DLD1 (cell line): ENCODE data around the gene FOXRED1.
"Not testable (repeated sequence)": the region's sequence is repeated elsewhere in the genome, so short reads cannot be mapped to it uniquely, and the experiment has no call there.

Experiments used
- in situ Hi-C: cut with HindIII; loops from 2 replicates; pipeline ENCODE4 v1.10.0; 2017; ENCODE audit warnings: low sequenced_read_pairs

Gene FOXRED1

GRCh38 chr11:126267650-126268049 lies 1.3 kb upstream of the FOXRED1 start:
- in situ Hi-C loops, result no loop called here

GRCh38 chr11:126268361-126268707 lies 620 bp upstream of the FOXRED1 start:
- in situ Hi-C loops, result no loop called here

GRCh38 chr11:126277322-126277721 lies 8.4 kb downstream of the FOXRED1 start:
- in situ Hi-C loops, result no loop called here

DNA sequence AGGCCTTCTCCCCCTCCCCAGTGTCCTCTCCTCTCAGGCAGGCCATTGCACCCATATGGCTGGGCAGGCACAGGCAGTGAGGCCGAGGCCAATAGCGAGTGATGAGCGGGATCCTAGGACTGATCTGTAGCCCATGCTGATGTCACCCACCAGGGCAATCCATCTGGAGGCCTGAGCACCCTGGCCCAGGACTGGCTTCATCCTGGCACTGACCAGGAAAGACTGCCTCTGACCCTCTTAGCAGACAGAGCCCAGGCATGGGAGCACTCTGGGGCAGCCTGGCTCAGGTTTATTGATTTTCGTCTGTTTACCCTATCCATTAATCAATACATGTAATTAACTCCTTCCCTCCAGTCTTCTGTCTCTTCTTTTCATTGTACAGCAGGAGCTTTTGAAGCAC lies 8.8 kb downstream of the FOXRED1 start:
- in situ Hi-C loops, result no loop called here

DNA sequence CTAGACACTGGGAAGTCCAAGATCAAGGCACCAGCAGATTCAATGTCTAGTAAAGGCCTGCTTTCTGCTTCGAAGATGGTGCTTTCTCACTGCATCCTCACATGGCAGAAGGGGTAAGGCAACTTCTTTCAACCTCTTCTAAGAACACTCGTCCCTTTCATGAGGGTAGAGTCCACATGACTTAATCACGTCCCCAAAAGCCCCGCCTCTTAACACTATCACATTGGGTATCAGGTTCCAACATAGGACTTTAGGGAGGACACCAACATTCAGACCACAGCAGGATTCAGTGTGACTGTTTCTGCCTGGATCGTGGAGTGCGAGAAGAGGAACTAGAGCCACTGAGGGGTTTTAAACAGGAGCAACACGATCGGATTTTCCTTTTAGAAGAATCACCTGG lies 10.2 kb downstream of the FOXRED1 start:
- in situ Hi-C loops, result no loop called here

GRCh38 chr11:126280595-126280994 lies 11.6 kb downstream of the FOXRED1 start:
- in situ Hi-C loops, result no loop called here

GRCh38 chr11:126281245-126281644 lies 12.3 kb downstream of the FOXRED1 start:
- in situ Hi-C loops, result no loop called here

DNA sequence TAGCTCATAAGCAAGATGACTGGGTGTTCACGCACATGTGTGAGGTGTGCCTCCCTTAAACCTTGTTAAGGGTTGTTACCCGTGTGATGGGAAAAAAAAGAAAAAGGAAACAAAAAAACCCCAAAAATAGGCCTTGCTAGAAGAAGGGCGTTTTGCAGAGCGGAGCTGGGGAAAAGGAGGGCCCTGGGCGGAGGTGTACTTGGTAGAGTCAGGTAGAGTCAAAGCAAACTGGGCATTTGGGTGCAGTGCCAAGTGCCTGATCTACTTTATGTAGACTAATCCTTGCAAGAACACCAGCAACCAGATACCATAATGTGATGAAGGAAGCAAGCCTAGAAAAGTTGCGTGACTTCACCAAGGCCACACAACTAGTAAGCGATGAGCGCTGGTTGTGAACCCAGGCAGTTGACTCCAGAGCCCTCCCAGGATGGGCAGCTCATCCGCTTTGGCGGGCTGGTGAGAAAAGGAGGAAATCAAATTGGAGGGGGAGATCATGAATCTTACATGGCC lies 12.8 kb downstream of the FOXRED1 start:
- in situ Hi-C loops, result no loop called here

- in situ Hi-C loops, result no loop called here
These were observed 13.4 kb downstream of the FOXRED1 start for GRCh38 chr11:126282361-126282735.

DNA sequence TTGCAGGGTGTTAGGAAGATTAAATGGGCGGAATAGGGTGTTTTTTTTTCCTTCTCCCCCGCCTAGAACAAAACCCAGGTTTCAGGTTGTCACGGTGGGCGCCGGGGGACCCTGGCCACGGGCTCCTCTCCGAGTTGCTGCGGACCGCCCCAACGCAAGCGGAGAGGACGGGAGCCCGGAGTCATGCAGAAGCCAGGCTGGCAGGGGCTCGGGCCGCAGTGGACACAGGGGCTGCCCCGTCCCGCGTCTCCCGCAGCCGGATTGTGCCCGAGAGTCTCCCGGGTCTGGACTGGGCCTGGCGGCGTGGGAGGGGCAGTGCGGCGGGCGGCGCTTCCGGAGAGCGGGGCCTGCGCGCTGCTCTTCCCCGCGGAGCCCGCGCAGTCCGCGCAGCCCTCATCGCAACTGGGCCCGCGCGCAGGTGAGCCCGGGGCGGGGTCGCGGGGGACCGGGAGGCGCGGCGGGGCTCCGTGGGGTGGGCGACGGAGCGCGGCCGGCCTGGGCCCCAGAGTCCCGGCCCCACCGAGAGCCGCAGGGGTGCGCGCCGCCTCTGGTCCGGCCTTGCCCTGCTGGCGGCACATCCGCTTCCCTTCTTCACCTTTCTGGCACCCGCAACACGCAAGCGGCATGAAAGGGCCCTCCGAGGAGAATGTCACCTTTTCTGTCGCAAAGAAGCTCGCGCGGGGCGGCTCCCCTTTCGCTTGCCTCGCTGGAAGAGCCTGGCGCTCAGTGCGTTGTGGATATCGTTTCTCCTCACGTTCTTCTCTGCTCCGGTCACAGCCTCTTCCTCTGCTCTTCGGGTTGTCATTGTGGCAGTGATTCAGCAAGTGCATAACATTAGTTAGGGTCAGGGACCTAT lies 14.0 kb downstream of the FOXRED1 start, which contains the start of gene TIRAP:
TSS of gene TIRAP (plus strand) at position 358 of the 856 bp plus-strand sequence. CDS start 7,802 bp downstream, outside the sequence.
- in situ Hi-C loops, result no loop called here

DNA sequence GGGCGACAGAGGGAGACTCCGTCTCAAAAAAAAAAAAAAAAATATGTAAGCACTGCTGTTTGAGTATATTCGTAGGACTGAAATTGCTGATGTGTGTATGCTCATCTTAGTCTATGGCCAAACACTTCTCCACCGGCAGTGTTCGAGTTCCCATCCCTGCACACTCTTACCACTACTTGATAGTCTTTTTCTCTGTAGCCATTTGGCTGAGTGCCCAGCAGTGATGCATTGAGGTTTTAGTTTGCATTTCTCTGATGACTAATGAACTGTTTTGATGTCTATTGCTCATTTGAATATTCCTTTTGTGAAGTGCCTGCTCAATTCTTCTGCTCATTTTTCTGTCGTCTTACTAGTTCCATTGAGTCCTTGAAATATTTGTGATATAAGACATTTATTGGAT lies 15.9 kb downstream of the FOXRED1 start:
- in situ Hi-C loops, result no loop called here

DNA sequence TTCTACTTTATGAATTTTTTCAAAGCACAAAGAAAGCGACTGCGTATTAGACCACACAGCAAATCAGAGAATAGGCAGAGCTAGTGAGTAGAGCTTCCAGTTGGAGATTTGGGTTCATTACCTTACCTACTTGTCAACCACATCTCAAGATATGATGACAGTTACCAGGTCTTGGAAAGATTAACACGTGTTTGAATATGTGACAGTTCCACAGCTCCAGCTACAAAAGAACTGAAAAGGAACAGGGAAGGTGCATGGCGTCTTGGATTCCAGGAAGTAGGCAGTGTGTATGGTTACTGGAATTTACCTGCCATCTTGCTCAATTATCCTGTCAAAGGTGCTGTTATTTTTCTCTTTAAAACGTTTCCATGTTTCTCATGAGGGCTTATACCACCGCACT lies 19.3 kb downstream of the FOXRED1 start:
- in situ Hi-C loops, result no loop called here

DNA sequence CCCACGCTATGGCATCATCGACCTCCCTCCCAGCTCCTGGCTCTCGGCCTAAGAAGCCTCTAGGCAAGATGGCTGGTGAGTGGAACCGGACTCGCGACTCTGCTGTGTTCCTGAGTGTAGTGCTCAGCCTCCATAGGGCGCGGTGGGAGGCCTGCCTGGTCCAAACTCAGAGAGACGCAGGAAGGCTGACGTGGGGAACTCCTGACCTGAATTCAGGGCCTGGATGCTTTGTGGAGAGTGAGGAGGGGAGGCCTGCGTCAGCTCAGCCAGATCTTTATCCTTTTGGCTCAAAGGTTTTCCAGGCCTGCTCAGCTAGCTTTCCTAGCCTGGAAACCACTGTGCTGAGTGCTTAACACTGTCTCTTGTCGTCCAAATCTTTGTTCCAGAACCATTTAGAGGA lies 21.9 kb downstream of the FOXRED1 start:
- in situ Hi-C loops, result no loop called here

DNA sequence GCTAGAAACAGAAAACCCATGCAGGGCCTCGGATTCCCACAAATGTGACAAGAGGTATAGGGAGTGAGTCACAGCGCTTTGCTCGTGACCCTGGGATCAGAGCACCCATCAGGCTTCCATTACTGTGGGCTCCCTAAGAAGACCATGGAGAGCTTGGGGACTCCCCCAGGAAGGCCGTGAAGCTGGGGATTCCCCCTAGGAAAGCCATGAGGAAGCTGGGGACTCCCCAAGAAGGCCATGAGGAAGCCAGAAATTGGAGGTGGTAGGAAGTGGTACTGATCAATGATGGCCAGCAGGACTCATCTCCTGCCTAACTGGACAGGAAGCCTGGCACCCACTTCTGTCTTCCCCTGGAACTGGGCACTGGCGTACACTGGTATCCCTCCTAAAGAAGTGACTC lies 24.8 kb downstream of the FOXRED1 start:
- in situ Hi-C loops, result no loop called here

GRCh38 chr11:126297004-126297403 lies 28.1 kb downstream of the FOXRED1 start:
- in situ Hi-C loops, result no loop called here

DNA sequence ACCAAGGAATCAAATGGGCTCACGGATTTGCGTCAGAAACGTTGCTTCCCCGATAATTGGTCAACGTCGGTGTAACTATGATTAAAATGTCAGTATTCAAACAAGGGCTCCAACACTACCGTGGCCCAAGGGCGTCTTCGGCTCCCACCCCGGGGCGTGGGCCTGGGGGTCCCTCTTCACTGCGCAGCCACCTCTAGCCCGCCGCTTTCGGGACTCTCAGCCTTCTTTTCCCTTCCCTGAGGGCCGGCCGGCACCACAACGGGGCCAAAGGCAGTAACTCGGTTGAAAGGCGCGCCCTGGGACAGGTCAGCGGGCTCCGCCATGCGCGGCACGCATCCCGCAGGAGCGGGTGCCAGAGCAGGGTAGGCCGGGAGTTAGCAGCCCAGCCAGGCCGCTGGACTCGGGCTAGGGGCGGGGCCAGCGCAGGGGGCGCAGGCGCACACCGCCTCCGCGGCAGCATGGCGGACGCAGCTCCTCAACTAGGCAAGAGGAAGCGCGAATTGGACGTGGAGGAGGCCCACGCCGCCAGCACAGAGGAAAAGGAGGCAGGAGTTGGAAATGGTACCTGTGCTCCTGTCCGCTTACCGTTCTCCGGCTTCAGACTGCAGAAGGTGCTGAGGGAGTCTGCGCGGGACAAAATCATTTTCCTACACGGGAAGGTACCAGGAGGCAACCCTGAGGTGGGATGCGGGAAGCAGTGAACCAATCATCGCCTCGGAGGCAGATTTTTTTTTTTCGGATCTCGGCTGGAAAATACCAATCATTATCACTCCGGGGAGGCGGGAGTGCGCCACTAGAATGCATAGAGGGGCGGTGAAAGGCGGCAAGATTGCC lies 34.9 kb downstream of the FOXRED1 start, which contains the start of gene DCPS:
TSS of gene DCPS (plus strand) at position 438 of the 834 bp plus-strand sequence. CDS start at position 459, 21 bp downstream.
- in situ Hi-C loops, result no loop called here

- in situ Hi-C loops, result no loop called here
These were observed 35.6 kb downstream of the FOXRED1 start for GRCh38 chr11:126304457-126305075.

- in situ Hi-C loops, result no loop called here
These were observed 36.7 kb downstream of the FOXRED1 start for GRCh38 chr11:126305699-126306098.

GRCh38 chr11:126307706-126308105 lies 38.8 kb downstream of the FOXRED1 start:
- in situ Hi-C loops, result no loop called here

DNA sequence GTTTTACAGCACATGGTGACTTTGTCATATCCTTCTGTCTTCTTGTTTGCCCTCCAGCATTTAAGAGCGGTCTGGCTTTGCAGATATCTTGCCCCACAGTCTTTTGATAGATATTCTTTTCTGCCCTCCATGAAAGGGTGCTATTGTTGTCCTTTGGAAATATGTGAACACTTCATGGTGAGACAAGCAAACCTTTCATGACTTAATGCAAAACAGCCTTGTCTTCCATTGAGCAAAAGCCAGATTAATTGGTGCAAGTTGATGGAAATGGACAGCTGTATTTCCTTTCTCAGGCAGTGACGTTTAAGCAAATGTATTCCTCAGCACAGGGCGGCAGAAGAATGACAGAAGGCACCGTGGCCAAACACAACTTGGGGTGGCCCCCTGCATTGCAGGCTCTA lies 39.3 kb downstream of the FOXRED1 start:
- in situ Hi-C loops, result no loop called here

DNA sequence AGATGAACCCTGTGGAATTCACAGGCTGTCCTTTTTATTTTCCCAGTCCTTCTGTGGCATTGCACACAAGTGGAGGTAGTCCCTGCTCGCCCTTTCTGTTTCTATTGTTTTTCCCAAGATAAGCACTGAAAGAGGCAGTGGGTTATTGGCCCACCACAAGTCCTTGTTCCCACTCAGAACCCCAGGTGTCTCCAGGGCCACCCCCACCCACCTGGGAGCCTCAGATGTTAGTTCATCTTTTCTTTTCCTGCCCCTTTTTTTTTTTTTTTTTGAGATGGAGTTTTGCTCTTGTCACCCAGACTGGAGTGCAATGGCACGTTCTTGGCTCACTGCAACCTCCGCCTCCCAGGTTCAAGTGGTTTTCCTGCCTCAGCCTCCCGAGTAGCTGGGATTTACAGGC lies 39.8 kb downstream of the FOXRED1 start:
- in situ Hi-C loops, result not testable (repeated sequence)
